Astrocyte (in vitro differentiated cells and primary cell): ENCODE data around the gene CEP97. TPM values are rescaled to one million over a fixed set of nuclear protein-coding genes. Genes with fewer than 3 reads are reported as not detected.

Experiments
- DNase-seq: peaks from one replicate; pipeline ENCODE4 v3.0.0-alpha.2; 2010; ENCODE audit warnings: low read depth
- FAIRE-seq: peaks from 2 replicates; lab custom pipeline; 2011; peaks lifted over from hg19 to GRCh38; lab: Jason Lieb, UNC
- H2AFZ ChIP-seq: 2 replicates; pipeline ENCODE4 v1.6.0; 2012; ENCODE audit warnings: low read depth, low read length, inconsistent platforms
- H3K27ac ChIP-seq: 2 replicates; pipeline ENCODE4 v1.5.1; 2011; ENCODE audit warnings: low read depth, low read length, inconsistent platforms
- H3K27me3 ChIP-seq: 2 replicates; pipeline ENCODE4 v1.6.0; 2011; ENCODE audit warnings: low read length, inconsistent platforms; ENCODE audit not compliant: insufficient read depth
- H3K36me3 ChIP-seq: 2 replicates; pipeline ENCODE4 v1.5.1; 2011; ENCODE audit warnings: low read length, inconsistent platforms; ENCODE audit not compliant: insufficient read depth
- H3K4me1 ChIP-seq: 2 replicates; pipeline ENCODE4 v1.5.1; 2011; ENCODE audit warnings: low read length, inconsistent platforms; ENCODE audit not compliant: insufficient read depth
- H3K4me2 ChIP-seq: 2 replicates; pipeline ENCODE4 v1.6.0; 2012; ENCODE audit warnings: low read length, inconsistent platforms
- H3K4me3 ChIP-seq: 2 replicates; pipeline ENCODE4 v1.5.1; 2011; ENCODE audit warnings: low read depth, mild to moderate bottlenecking, low read length, inconsistent platforms; ENCODE audit not compliant: insufficient read depth
- H3K79me2 ChIP-seq: 2 replicates; pipeline ENCODE4 v1.6.0; 2012; ENCODE audit warnings: mild to moderate bottlenecking, low read length, inconsistent platforms; ENCODE audit not compliant: insufficient read depth
- H3K9ac ChIP-seq: 2 replicates; pipeline ENCODE4 v1.6.0; 2012; ENCODE audit warnings: mild to moderate bottlenecking, low read length, inconsistent platforms
- H3K9me3 ChIP-seq: 2 replicates; pipeline ENCODE4 v1.5.1; 2012; ENCODE audit warnings: low read depth, mild to moderate bottlenecking, low read length, inconsistent platforms; ENCODE audit not compliant: insufficient read depth
- H4K20me1 ChIP-seq: 2 replicates; pipeline ENCODE4 v1.6.0; 2012; ENCODE audit warnings: low read length, inconsistent platforms; ENCODE audit not compliant: insufficient read depth
- H3K27ac Mint-ChIP-seq: one replicate; pipeline ENCODE4 v1.8.0; 2021; ENCODE audit warnings: mild to moderate bottlenecking, mixed read lengths; ENCODE audit not compliant: unreplicated experiment
- H3K27me3 Mint-ChIP-seq: one replicate; pipeline ENCODE4 v1.8.0; 2021; ENCODE audit warnings: low read depth, mixed read lengths; ENCODE audit not compliant: unreplicated experiment
- H3K36me3 Mint-ChIP-seq: one replicate; pipeline ENCODE4 v1.8.0; 2021; ENCODE audit warnings: low read depth, mixed read lengths; ENCODE audit not compliant: unreplicated experiment
- H3K4me1 Mint-ChIP-seq: one replicate; pipeline ENCODE4 v1.8.0; 2021; ENCODE audit warnings: low read depth, mixed read lengths; ENCODE audit not compliant: unreplicated experiment
- H3K4me3 Mint-ChIP-seq: one replicate; pipeline ENCODE4 v1.8.0; 2021; ENCODE audit warnings: mild to moderate bottlenecking, moderate library complexity, mixed read lengths; ENCODE audit not compliant: unreplicated experiment
- H3K9me3 Mint-ChIP-seq: one replicate; pipeline ENCODE4 v1.8.0; 2021; ENCODE audit warnings: mild to moderate bottlenecking, mixed read lengths; ENCODE audit not compliant: unreplicated experiment
- EZH2 ChIP-seq: IDR thresholded peaks from 2 replicates; pipeline ENCODE4 v1.6.1; 2012; ENCODE audit warnings: mild to moderate bottlenecking, low read length, inconsistent platforms; ENCODE audit not compliant: insufficient read depth
- total RNA-seq: library from RNA; stranded (reverse); gene quantifications from 2 replicates; pipeline ENCODE4 v1.2.1, GENCODE V29; 2021
- TF ChIP-seq, protein P1 (sequence below): IDR thresholded peaks from 2 replicates; pipeline ENCODE4 v1.5.1; 2011; ENCODE audit warnings: low read depth, mild to moderate bottlenecking, inconsistent platforms, low read length, moderate library complexity; ENCODE audit not compliant: insufficient read depth

The CEP97 gene
- total RNA-seq, 1 donor from 2014 or later, result 11.5 TPM

DNA sequence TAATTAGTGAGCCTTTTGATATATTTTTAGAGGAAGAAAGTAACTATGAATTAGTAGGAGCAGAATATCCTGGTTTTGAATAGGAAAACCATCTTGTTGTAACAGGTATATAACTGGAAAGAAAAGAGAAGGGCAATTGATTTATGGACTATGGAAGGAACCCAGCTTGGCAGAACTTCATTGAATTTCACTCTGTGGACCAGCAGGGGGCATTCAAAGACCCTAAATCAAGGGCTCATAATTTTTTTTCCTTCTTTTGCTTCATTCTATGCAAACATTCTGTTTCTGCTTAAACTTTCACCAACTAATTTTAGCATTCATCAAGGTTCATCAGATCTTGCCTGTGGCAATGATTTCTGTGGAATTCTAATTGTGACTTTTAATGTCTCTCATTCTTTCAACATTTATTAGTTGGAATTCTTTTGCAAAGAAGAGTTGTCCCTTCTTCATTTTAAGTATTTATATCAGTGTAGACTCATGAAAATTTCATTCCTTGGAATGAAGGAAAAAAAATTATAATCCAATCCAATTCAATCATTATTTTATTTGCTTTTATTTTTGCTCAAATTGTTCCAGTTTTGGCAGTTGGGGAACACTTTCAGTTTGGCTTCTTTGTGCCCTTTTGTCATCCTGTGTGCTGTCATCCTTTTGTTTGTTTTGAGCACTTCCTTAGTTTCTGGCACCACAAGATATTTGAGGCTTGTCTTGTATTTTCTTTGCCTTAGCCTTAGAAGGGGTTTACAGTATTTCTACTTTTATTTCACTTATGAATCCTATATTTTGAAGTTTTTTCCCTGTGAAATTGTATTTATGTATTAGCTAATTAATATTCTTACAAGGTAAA, 85.0 kb downstream of the CEP97 start:
- FAIRE-seq (peak; percentile 34), DNase-seq (no peak)
- H3K9ac ChIP-seq, result no peak overlapping the region
- H3K36me3 Mint-ChIP-seq, result no peaks in the 10 kb centered on the region
- H3K27me3 Mint-ChIP-seq, result no peaks in the 10 kb centered on the region
- peaks cover 2% of the 10 kb centered on the region for H4K20me1 ChIP-seq
- H3K79me2 ChIP-seq, result no peaks in the 10 kb centered on the region
- no peak overlapping the region for H3K27ac Mint-ChIP-seq
- H3K9me3 ChIP-seq, result no peaks in the 10 kb centered on the region
- no peak overlapping the region for H3K4me2 ChIP-seq
- H3K4me1 Mint-ChIP-seq, result no peaks in the 10 kb centered on the region
- no peaks in the 10 kb centered on the region for H3K4me1 ChIP-seq
- no peak overlapping the region for H3K4me3 Mint-ChIP-seq
- H3K4me3 ChIP-seq, result no peak overlapping the region
- no peaks in the 10 kb centered on the region for H3K36me3 ChIP-seq
- H2AFZ ChIP-seq, result no peak overlapping the region
- no peak for TF ChIP-seq EZH2
- TF ChIP-seq, protein P1, sequence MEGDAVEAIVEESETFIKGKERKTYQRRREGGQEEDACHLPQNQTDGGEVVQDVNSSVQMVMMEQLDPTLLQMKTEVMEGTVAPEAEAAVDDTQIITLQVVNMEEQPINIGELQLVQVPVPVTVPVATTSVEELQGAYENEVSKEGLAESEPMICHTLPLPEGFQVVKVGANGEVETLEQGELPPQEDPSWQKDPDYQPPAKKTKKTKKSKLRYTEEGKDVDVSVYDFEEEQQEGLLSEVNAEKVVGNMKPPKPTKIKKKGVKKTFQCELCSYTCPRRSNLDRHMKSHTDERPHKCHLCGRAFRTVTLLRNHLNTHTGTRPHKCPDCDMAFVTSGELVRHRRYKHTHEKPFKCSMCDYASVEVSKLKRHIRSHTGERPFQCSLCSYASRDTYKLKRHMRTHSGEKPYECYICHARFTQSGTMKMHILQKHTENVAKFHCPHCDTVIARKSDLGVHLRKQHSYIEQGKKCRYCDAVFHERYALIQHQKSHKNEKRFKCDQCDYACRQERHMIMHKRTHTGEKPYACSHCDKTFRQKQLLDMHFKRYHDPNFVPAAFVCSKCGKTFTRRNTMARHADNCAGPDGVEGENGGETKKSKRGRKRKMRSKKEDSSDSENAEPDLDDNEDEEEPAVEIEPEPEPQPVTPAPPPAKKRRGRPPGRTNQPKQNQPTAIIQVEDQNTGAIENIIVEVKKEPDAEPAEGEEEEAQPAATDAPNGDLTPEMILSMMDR, result peak; percentile 78
- H3K9me3 Mint-ChIP-seq, result no peaks in the 10 kb centered on the region
- H3K27ac ChIP-seq, result no peak overlapping the region
- H3K27me3 ChIP-seq, result no peaks in the 10 kb centered on the region

DNA sequence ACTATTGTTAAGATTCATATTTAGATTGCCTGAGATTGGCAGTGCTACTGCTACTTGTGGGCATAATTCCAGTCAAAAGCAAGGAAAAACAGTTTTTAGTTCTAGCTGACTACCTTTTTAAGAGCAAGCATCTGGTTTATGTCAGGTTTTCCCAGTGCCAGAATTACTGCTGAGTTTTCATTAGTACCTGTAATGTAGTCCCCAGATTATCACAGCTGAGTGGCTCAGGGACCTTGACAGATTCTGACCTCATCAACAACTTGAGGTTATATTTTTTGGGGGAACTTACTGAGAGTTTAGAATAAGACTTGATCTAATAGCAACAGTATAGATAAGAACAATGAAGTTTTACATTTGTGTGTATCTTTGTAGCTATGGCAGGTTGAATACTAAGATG, 85.6 kb downstream of the CEP97 start:
- Mint-ChIP-seq H3K4me3 (no peak overlapping the region), H3K36me3 (no peaks in the 10 kb centered on the region), H3K9me3 (no peaks in the 10 kb centered on the region), H3K4me1 (no peaks in the 10 kb centered on the region), H3K27me3 (no peaks in the 10 kb centered on the region), H3K27ac (no peak overlapping the region)
- H3K4me1 ChIP-seq, result no peaks in the 10 kb centered on the region
- DNase-seq (no peak), FAIRE-seq (no peak)
- H3K4me3 ChIP-seq, result no peak overlapping the region
- no peak overlapping the region for H3K27ac ChIP-seq
- no peaks in the 10 kb centered on the region for H3K9me3 ChIP-seq
- H3K9ac ChIP-seq, result no peak overlapping the region
- H2AFZ ChIP-seq, result no peak overlapping the region
- TF ChIP-seq EZH2, result no peak
- TF ChIP-seq, protein P1, result no peak
- no peaks in the 10 kb centered on the region for H3K27me3 ChIP-seq
- no peaks in the 10 kb centered on the region for H3K36me3 ChIP-seq
- no peak overlapping the region for H3K4me2 ChIP-seq
- H4K20me1 ChIP-seq, result peaks cover 2% of the 10 kb centered on the region
- no peaks in the 10 kb centered on the region for H3K79me2 ChIP-seq

DNA sequence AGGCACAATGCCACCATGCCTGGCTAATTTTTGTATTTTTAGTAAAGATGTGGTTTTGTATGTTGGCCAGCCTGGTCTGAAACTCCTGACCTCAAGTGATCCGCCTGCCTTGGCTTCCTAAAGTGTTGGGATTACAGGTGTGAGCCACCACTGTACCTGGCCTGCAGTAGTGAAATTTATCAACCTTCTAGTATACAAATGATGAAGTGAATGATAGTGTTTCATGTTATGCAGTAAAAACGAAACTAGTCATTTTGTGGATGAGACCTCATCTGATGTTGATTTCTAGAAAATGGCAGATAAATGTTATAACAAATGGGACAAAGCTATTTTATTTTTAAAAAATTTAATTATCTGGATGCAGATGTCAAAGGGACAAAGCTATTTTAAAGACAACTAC, 87.5 kb downstream of the CEP97 start:
- Histone ChIP-seq H3K4me1 (no peaks in the 10 kb centered on the region), H3K27me3 (no peaks in the 10 kb centered on the region), H3K4me3 (no peak overlapping the region), H3K9ac (no peak overlapping the region), H3K27ac (no peak overlapping the region), H3K36me3 (no peaks in the 10 kb centered on the region), H2AFZ (no peak overlapping the region), H3K4me2 (no peak overlapping the region), H3K79me2 (no peaks in the 10 kb centered on the region), H3K9me3 (no peaks in the 10 kb centered on the region), H4K20me1 (no peaks in the 10 kb centered on the region)
- FAIRE-seq (no peak), DNase-seq (no peak)
- Mint-ChIP-seq H3K36me3 (peaks cover 7% of the 10 kb centered on the region), H3K27me3 (no peaks in the 10 kb centered on the region), H3K4me3 (no peak overlapping the region), H3K27ac (no peak overlapping the region), H3K9me3 (no peaks in the 10 kb centered on the region), H3K4me1 (peaks cover 2% of the 10 kb centered on the region)
- TF ChIP-seq, protein P1, result no peak
- TF ChIP-seq EZH2, result no peak
